Esophagus muscularis mucosa (tissue), 3 donors: Measurements from ENCODE around the gene NDUFC2.

Source experiments
- CTCF ChIP-seq, 3 experiments: fragments of 200-600 bp in 2 of 3; fragments of 450-650 bp in 1 of 3; sonication (generic) in 2 of 3; IDR thresholded peaks; one replicate each; pipeline ENCODE4 v1.5.1; 2017 to 2019; ENCODE audit warnings: antibody characterized with exemption in 3 of 3, mild to moderate bottlenecking in 2 of 3, moderate library complexity in 1 of 3
- POLR2A ChIP-seq: fragments of 450-650 bp; IDR thresholded peaks from one replicate; pipeline ENCODE4 v1.6.1; 2017; ENCODE audit warnings: antibody characterized with exemption, moderate library complexity, mild to moderate bottlenecking, low read depth

DNA sequence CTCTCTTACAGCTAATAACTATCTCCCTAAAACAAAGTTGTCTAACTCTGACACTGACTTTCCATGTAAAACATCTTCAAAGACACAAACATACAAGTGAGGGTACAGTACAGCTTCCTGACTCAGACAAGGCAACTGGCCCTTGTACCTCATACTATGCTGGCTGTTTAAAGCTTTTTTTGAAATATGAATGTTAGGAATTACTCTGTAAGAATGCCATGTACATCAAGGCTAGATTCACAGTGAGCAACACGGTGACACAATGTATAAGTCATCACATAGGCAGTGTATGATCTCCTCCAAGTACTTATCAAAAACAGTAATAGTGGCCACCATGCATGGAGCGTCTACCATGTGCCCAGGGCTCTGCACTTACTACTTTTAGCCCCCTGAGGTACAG lies 31.2 kb upstream of the NDUFC2 start:
- TF ChIP-seq CTCF (IDR thresholded peaks at IDR 0.05) (no peak), POLR2A (no peak)
